ENCODE measurements around the gene WWOX.

Gene WWOX

DNA sequence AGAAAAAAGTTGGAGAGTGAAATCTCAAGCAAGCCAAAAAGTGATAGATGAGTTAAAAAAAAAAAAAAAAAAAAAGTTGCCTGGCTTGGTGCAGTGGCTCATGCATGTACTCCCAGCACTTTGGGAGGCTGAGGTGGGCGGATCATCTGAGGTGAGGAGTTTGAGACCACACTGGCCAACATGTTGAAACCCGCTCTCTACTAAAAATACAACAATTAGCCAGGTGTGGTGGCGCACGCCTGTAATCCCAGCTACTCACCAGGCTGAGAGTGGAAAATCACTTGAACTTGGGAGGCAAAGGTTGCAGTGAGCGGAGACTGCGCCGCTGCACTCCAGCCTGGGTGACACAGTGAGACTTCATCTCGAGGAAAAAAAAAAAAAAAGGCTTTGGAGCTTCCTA lies 668.8 kb downstream of the WWOX start:
- no peak for DNase-seq (ENCODE audit: low read depth)

DNA sequence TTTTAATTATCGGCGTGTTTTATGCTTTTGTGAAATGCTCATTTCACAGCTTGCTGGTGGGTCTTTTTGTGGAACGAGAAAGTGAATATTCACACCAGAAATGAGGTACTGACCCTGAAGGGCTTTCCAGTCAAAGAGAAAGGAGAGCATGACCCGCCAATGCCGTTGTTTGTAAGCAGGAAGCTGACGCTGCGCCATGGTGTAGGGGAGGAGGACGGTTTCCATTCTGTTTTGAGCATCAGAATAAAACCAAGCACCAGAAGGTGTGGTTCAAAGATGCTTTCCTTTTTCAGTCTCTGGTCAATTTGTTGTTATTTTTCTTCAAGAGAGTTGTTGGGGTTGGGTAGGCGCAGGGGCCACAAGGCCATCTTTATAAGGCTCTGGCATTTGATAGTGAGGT lies 669.3 kb downstream of the WWOX start:
- DNase-seq (ENCODE audit: low read depth), result peak; percentile 44

GRCh38 chr16:78770353-78771091 lies 671.1 kb downstream of the WWOX start:
- peak; percentile 75 for DNase-seq (ENCODE audit: low read depth)

DNA sequence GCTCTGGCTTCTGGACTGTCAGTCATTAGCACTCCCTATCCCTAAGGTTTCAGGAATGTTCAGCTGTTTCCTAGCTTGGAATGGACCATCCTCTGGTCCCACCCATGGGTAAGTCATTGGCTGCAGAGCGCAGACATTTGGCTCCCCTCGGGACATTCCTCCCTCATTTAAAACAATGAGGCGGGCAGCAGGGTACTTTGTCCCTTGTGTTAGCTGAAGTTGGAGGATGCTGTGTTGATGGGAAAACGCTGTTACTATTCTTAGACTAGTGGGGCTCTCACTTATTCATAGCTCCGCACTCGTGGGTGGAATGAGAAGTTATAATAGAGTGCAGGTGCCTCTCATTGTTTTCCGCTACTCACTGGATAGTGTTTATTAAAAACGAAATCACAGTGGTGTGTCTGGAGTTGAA lies 673.8 kb downstream of the WWOX start:
- no peak for DNase-seq (ENCODE audit: low read depth)

- DNase-seq (ENCODE audit: low read depth), result no peak
Measured at GRCh38 chr16:78773706-78774105, 674.3 kb downstream of the WWOX start.

DNA sequence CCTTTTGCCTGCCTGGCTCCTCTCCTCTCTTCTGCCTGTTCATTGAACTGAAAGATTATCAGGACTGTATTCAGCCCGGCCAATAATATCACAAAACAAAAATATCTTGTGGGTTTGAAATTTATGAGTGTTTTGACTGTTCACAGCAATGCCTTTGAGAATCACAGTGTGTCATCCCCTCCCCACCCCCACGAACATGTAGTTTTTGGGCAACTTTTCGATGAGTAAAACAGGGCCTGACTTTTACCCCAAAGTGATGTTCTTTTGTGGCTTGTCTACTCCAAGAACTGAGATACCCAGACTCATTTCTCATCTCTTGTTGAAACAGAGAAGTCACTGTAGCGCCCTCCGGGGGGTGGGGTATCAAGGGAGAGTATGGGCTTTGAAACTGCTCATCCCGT lies 675.7 kb downstream of the WWOX start:
- peak; percentile 43 for DNase-seq (ENCODE audit: low read depth)

DNA sequence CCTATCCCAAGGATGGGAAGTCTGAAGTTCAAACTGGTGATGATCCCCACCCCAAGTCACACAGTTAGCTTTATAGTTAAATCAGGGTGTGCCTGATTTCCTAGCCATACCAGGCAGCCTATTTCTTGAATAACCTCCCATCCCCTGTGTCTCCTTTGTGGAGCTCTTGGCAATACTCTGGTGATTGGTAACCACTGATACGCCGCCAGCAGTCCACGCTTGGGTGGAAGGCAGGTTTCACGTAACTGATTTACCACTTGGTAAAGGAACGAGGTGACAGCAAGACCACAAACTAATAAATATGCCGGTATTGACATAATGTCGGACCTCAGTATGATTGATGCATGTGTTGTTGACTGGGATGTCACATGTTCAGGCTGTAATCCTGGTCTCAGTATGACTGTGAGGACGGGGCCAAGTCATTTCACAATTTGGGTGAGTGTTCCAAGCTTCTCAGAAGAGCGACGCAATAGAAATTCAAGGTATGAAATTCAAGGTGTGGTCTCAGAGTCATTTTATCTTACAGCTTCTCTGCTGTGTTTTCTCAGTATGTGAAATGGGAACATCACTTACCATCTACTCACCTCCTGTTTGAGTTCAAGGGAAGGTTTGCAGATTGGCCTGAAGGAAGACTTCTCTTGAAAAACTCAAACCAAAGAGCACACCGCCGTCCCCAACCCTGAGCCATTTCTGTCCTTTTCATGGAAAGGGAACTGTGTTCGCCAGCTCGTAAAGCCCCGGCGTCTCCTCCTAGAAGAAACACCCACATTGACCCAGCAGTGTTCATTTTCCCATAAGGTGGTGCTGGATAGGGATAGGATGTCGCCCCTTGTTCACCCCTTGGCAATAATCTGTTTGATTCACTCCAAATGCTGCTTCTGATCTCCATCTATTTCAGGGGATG lies 678.9 kb downstream of the WWOX start:
- DNase-seq (ENCODE audit: low read depth), result peak; percentile 28

DNA sequence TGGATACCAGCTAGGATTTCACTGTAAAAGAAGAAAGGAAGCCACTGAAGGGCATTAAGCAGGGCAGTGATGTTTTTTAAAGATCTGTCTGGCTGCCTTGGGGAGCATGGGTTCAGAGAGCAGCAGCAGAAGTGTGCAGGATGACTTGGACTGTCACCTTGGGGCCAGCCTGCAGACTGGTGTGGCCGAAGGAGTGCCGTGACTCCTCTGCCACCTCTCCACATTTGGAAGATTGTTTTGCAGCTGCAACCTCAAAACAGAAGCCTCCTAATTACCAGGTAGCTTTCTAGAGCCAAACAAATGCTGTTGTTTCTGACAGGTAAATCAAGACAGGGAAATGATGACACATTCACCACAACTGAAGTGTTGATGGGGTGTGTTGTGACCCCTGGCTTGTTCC lies 681.4 kb downstream of the WWOX start:
- no peak for DNase-seq (ENCODE audit: low read depth)

DNA sequence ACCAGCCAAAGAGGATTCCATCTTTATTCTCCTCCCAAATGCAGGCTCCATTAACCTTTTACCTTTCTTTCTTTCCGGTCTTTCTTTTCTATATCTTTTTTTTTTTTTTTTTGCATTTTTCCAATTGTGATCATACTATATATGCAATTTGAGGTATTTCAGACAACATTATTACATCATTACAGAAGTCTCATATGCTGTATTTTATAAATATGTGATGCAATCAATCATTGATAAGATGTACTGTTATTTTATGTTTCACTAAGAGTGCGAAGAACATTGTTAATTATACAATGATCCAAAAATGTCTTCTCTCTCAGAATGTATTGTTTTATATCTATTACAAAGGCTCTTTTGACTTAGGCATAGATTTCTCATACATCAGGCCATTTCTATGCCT lies 683.1 kb downstream of the WWOX start:
- DNase-seq (ENCODE audit: low read depth), result no peak

GRCh38 chr16:78783570-78784079 lies 684.2 kb downstream of the WWOX start:
- DNase-seq (ENCODE audit: low read depth), result no peak

GRCh38 chr16:78784771-78785170 lies 685.3 kb downstream of the WWOX start:
- DNase-seq (ENCODE audit: low read depth), result no peak

GRCh38 chr16:78785218-78785617 lies 685.8 kb downstream of the WWOX start:
- DNase-seq (ENCODE audit: low read depth), result no peak

- no peak for DNase-seq (ENCODE audit: low read depth)
Measured at GRCh38 chr16:78786635-78787034, 687.2 kb downstream of the WWOX start.

- DNase-seq (ENCODE audit: low read depth), result no peak
Measured at GRCh38 chr16:78788276-78788675, 688.8 kb downstream of the WWOX start.

GRCh38 chr16:78788696-78789095 lies 689.2 kb downstream of the WWOX start:
- no peak for DNase-seq (ENCODE audit: low read depth)

DNA sequence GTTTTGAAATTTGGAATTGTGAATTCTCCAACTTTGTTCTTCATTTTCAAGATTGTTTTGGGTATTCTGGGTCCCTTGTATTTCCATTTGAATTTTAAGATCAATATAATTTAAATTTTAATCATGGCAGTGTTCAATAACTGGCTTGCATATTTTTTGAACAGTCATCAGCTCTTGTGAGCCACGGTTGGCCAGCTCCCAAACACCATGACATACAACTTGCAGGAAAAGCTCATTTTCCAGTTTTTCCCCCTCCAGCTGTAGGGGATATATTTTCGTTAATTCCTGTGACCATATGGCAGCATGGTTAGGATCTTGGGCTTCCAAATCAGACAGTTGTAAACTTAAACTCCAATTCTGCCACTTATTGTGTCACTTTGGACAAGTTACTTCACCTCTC lies 690.1 kb downstream of the WWOX start:
- DNase-seq (ENCODE audit: low read depth), result no peak

DNA sequence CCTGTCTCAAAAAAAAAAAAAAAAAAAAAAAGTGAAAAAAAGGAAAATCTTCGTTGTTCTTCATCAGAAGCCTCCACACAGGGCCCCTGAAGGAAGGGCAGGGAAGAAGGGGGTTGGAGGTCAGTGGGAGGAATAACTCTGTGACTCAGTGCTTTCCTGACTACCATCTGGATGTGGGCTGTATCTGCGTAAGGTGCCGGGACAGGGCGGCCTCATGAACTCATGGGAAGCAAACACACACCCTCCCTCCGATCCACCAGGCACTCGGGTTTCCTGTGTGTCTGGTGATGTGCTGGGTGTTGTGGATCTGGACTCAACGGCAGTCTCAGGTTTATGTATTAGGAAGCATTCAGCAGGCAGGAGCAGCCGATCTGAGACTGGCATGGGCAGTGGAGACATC lies 691.6 kb downstream of the WWOX start:
- DNase-seq (ENCODE audit: low read depth), result no peak

GRCh38 chr16:78791926-78792325 lies 692.5 kb downstream of the WWOX start:
- DNase-seq (ENCODE audit: low read depth), result no peak

- no peak for DNase-seq (ENCODE audit: low read depth)
Measured at GRCh38 chr16:78792952-78793351, 693.5 kb downstream of the WWOX start.

DNA sequence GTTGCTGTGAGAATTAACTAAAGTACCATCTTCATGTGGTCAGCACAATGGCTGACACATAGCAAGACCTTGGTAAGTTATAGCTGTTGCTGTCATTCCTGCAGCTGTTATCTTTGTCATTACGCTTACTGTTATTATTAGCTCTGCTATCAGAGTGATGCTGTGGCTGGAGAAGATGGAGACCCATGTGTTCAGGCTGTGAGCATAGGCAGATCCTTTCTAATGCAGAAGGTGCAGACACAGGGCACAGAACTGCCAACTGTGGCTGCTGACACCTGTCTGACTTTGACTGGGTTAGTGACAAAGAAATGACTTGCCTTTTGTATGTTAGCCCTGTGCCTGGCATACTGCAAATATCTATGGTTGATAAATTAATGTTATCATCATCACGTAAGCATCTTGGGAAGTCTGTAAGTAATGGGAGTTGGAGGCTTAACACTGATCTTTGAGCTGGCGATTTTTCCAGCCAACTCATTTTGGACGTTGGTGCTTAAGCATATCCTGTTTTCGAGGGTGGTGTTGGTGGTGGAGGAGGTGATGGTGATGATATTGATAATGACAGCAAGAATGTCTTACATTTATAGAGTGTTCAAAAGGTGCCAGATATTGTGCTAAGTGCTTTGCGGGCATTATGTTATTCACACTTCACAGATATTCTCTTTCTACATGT lies 695.3 kb downstream of the WWOX start:
- DNase-seq (ENCODE audit: low read depth), result no peak

DNA sequence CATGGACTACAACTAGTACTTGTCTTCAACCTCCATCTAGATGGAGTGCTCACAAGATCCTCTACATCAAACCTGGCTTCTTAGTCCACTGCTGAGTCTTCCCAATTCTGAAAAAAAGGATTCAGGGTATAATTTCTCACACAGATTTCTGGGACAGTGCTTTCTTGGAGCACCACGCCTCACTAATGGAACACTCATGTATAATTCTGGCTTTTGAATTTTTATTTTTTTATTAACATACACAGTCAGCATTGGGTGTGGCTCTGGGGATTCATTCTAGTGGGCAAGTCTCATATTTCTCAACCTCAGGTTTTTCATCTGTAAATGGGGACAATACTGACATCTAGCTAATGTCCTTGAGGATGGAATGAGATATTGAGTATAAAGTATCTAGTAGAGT lies 696.0 kb downstream of the WWOX start:
- DNase-seq (ENCODE audit: low read depth), result no peak

GRCh38 chr16:78796221-78796866 lies 696.9 kb downstream of the WWOX start:
- DNase-seq (ENCODE audit: low read depth), result no peak

Measured in activated T-helper 9 cell treated with anti-CD3 and anti-CD28 coated beads, Interleukin-2, amount 50 U/mL, for 16 hours (primary cell).